D721Med (cell line): ENCODE measurements around the gene CYSLTR1.
"Not testable (repeated sequence)": the region's sequence is repeated elsewhere in the genome, so short reads cannot be mapped to it uniquely, and the experiment has no call there.

Experiments
- DNase-seq: peaks from one replicate; pipeline ENCODE4 v3.0.0; 2011; ENCODE audit warnings: low spot score; ENCODE audit not compliant: insufficient read length
- FAIRE-seq: peaks from 2 replicates; lab custom pipeline; 2011; peaks lifted over from hg19 to GRCh38; lab: Jason Lieb, UNC
- CTCF ChIP-seq: IDR thresholded peaks from 2 replicates; pipeline ENCODE4 v1.5.1; 2012; ENCODE audit warnings: mild to moderate bottlenecking, control low read depth; ENCODE audit not compliant: insufficient read depth; ENCODE audit errors: missing control alignments

CYSLTR1 gene

GRCh38 chrX:78237127-78237526, 90.3 kb downstream of the CYSLTR1 start:
- DNase-seq (no peak), FAIRE-seq (no peak)
- TF ChIP-seq CTCF: no peak

- DNase-seq, FAIRE-seq: not testable (repeated sequence)
These were observed 101.4 kb downstream of the CYSLTR1 start for GRCh38 chrX:78226047-78226446.
